ENCODE results near the gene CYB5RL. TPM values are rescaled to one million over a fixed set of nuclear protein-coding genes. Genes with fewer than 3 reads are reported as not detected.
A peak's percentile ranks its signal among the peaks of the same experiment; 100 is the strongest.
"Not testable (repeated sequence)": the region's sequence is repeated elsewhere in the genome, so short reads cannot be mapped to it uniquely, and the experiment has no call there.

CYB5RL gene
- total RNA-seq, 4 donors from 2014 or later, result 1.9 to 5.1 (median 3.6) TPM

- Histone ChIP-seq H3K27me3 (no peaks in the 10 kb centered on the region), H3K9me3 (no peaks in the 10 kb centered on the region), H3K36me3 (peaks cover 0 to 28% (median 14%) of the 10 kb centered on the region in 4 donors), H3K27ac (peak overlapping the region; percentile 51 to 76 (median 66)), H3K4me3 (no peak overlapping the region), H3K4me1 (peaks cover 16 to 28% (median 20%) of the 10 kb centered on the region in 4 donors)
- TF ChIP-seq CTCF (IDR thresholded peaks at IDR 0.05), result no peak
- no peak for TF ChIP-seq POLR2AphosphoS5 (IDR thresholded peaks at IDR 0.05)
- no peak for TF ChIP-seq POLR2A (IDR thresholded peaks at IDR 0.05)
- TF ChIP-seq EP300 (IDR thresholded peaks at IDR 0.05; ENCODE audit: low read depth), result no peak
- no peak for DNase-seq
- WGBS, 2 donors (ENCODE audit: low coverage in 1 of 2), result 50 to 71% methylated on average over 2 to 3 of the region's 3 CpGs
- intact Hi-C loops (cut with DNase I; ENCODE audit: low total_unique reads) (no loop called here), in situ Hi-C loops (cut with MboI; ENCODE audit: low pct_ligation_motif_present in 1 of 4, low pct_unique_long_range_greater_than_20kb in 1 of 4, low sequenced_read_pairs in 3 of 4) (no loop called here)
These were observed 19.8 kb upstream of the CYB5RL start for GRCh38 chr1:54219688-54220003.

DNA sequence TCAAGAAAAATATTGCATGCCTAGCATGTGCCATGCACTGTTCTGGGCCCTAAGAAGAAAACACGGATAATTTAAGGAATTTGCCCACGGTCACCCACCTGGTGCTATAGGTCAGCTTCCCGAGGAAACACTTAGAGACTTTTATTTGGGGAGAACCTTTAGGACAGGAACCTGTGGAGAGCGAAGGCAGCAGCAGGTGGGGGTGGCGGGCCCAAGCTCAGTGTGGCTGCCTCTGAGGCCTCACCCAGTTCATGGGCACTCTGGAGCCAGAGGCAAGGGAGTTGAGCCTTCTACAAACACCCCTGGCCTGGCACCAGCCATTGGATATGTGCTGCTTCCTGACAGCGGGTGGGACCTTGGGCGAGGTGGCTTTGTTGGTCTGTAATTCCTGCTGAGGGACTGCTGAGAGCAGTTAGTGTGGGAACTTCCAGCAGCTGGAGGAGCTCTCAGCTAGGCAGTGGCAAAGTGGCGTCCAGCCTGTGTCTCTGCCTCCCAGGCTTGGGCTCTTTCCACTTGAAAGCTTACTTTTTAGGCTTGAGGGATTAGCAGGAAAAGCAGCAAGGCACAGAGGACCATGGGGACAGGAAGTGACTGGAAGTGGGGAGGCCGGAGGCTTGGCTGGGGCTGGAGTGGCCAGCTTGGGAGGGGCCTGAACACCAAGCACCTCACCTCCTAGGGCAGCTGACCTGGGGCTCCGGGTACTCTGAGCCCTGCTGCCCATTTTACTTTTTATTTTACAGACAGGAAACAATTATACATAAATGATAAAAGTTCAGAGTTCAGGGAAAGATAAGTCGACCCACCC, 19.3 kb upstream of the CYB5RL start:
- Histone ChIP-seq H3K4me3 (no peak overlapping the region), H3K27ac (peak overlapping the region; percentile 51 to 76 (median 66)), H3K36me3 (peaks cover 0 to 29% (median 17%) of the 10 kb centered on the region in 4 donors), H3K4me1 (peaks cover 16 to 28% (median 20%) of the 10 kb centered on the region in 4 donors), H3K27me3 (no peaks in the 10 kb centered on the region), H3K9me3 (no peaks in the 10 kb centered on the region)
- TF ChIP-seq POLR2AphosphoS5 (IDR thresholded peaks at IDR 0.05), result no peak
- TF ChIP-seq CTCF (IDR thresholded peaks at IDR 0.05), result peak in 1 of 5 experiments; percentile 4
- TF ChIP-seq POLR2A (IDR thresholded peaks at IDR 0.05), result no peak
- 45 to 47% methylated on average over 1 to 11 of the region's 11 CpGs for whole genome bisulfite sequencing, 2 donors (ENCODE audit: low coverage in 1 of 2)
- peak; percentile 42 for DNase-seq
- in situ Hi-C loops (cut with MboI; ENCODE audit: low pct_ligation_motif_present in 1 of 4, low pct_unique_long_range_greater_than_20kb in 1 of 4, low sequenced_read_pairs in 3 of 4) (no loop called here), intact Hi-C loops (cut with DNase I; ENCODE audit: low total_unique reads) (no loop called here)

GRCh38 chr1:54215523-54215922, 15.7 kb upstream of the CYB5RL start:
- intact Hi-C loops (cut with DNase I; ENCODE audit: low total_unique reads), result no loop called here

DNA sequence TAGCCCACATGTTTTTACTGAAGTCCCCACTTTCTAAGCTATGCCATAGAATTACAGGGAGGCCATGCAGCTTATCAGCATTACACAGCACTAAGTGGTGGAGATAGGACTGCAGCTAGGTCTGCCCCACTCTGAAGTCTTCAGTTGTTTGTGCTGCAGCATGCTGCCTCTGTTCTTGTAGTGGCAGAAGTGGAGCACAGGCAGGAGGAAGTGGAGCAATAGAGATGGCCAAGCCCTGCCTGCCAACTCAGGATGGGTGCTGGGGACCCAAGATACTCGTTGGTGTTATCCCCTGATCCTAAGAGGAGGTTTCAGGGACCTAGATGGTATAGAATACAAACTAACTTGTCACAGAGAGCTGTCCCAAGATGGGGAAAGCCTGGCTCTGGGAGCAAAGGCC, 13.0 kb upstream of the CYB5RL start:
- Histone ChIP-seq H3K27me3 (no peaks in the 10 kb centered on the region), H3K4me3 (no peak overlapping the region), H3K4me1 (no peaks in the 10 kb centered on the region), H3K27ac (no peak overlapping the region), H3K36me3 (peaks cover 0 to 71% (median 38%) of the 10 kb centered on the region in 4 donors), H3K9me3 (no peaks in the 10 kb centered on the region)
- intact Hi-C loops (cut with DNase I; ENCODE audit: low total_unique reads) (no loop called here), in situ Hi-C loops (cut with MboI; ENCODE audit: low pct_ligation_motif_present in 1 of 4, low pct_unique_long_range_greater_than_20kb in 1 of 4, low sequenced_read_pairs in 3 of 4) (no loop called here)
- no peak for DNase-seq
- WGBS, 2 donors (ENCODE audit: low coverage in 1 of 2), result 71% methylated on average over 1 of the region's 1 CpG; no CpG with 5 or more reads in 1 of the 2 donors
- TF ChIP-seq CTCF (IDR thresholded peaks at IDR 0.05) (no peak), EP300 (IDR thresholded peaks at IDR 0.05; ENCODE audit: low read depth) (no peak)

More at GRCh38 chr1:54215523-54215922, 15.7 kb upstream of the CYB5RL start:
- in situ Hi-C loops (cut with MboI; ENCODE audit: low pct_ligation_motif_present in 1 of 4, low pct_unique_long_range_greater_than_20kb in 1 of 4, low sequenced_read_pairs in 3 of 4), result no loop called here
- no peaks in the 10 kb centered on the region for H3K27me3 ChIP-seq
- no peak overlapping the region for H3K4me3 ChIP-seq
- H3K27ac ChIP-seq, result no peak overlapping the region
- TF ChIP-seq CTCF (IDR thresholded peaks at IDR 0.05) (no peak), POLR2AphosphoS5 (IDR thresholded peaks at IDR 0.05) (no peak), EP300 (IDR thresholded peaks at IDR 0.05; ENCODE audit: low read depth) (no peak), POLR2A (IDR thresholded peaks at IDR 0.05) (no peak)
- no peaks in the 10 kb centered on the region for H3K9me3 ChIP-seq
- H3K4me1 ChIP-seq, result peaks cover 16 to 24% (median 19%) of the 10 kb centered on the region in 4 donors
- no peak for DNase-seq
- peaks cover 0 to 62% (median 32%) of the 10 kb centered on the region in 4 donors for H3K36me3 ChIP-seq
- WGBS, 2 donors (ENCODE audit: low coverage in 1 of 2), result 91 to 93% methylated on average over 4 to 9 of the region's 9 CpGs

DNA sequence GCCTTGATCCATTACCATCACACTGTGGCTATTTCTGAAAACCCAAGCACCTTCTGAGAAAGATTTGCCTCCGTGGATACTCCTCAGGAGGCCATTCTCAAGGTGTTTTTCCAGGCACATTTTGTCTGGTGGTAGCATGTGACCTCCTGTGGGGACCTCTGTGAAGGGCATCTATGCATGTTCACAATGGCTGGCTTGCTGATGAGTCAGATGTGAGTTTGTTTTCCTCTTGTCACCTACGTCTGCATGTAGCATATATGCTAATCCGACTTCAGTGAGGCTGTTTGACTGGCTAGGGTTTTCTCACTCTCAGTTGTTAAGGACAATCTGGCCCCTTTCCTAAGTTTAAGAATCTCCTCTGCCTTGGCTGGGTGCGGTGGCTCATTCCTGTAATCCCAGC, 8.1 kb upstream of the CYB5RL start:
- H3K4me3 ChIP-seq; H3K27me3 ChIP-seq; in situ Hi-C loops (cut with MboI; ENCODE audit: low pct_ligation_motif_present in 1 of 4, low pct_unique_long_range_greater_than_20kb in 1 of 4, low sequenced_read_pairs in 3 of 4); DNase-seq; H3K4me1 ChIP-seq; H3K27ac ChIP-seq; H3K9me3 ChIP-seq; intact Hi-C loops (cut with DNase I; ENCODE audit: low total_unique reads): not testable (repeated sequence)
- peaks cover 0 to 46% (median 24%) of the 10 kb centered on the region in 4 donors for H3K36me3 ChIP-seq
- WGBS, 2 donors (ENCODE audit: low coverage in 1 of 2), result 68% methylated on average over 4 of the region's 4 CpGs; no CpG with 5 or more reads in 1 of the 2 donors

All from transverse colon (tissue), 4 donors.